NCI-H446 treated with DMSO at 0.1 percent for 48 hours (cell line): ENCODE results near the gene HS6ST2.

Experiments
- DNase-seq: peaks from one replicate; lab custom pipeline; 2025; lab: John Stamatoyannopoulos, UW

The HS6ST2 gene

DNA sequence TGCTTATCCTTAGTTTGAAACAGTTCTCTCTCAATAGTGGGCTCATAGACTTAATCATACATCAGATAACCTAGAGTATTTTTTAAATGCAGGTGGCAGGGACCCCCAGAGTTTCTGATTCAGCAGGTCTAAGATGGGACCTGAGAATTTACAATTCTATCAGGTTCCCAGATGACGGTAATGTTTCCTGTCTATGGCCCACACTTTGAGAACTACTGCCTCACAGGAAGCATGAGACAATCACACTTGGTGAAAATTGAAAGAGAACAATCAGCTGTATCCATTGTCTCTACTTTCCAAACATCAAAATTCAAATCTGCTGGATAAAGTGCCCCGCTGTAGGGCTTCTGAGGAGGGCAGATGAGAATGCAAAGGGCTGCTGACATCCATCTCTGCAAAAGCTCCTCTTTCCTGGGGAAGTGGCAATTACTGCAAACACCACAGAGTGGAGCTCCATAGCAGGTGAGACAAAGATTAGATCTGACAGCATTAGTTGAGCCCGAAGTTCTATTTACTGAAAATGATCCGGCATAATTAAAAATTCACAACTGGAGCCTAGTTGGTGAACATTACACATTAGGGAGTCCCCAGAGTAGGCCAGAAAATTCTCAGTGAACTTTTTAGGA is 281.8 kb downstream of the HS6ST2 start:
- DNase-seq: no peak

DNA sequence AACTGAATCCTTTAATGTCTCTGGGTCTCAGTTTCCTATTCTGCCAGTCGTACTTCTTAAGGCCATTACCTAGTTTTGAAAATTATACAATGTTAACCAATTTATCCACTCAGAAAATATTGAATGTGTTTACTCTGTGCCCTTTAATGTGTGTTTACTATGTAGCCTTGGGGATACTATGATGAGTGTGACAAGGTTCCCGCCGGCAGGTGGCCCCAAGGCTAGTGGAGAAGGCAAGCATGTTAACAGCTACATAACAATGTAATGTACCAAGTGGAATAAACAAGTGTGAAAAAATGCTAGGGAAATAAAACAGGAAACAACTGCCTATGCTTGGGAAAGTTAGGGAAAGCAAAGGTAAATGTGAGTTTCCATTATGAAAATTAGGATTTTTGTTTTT is 282.3 kb downstream of the HS6ST2 start:
- no peak for DNase-seq

GRCh38 chrX:132673331-132673730 is 285.1 kb downstream of the HS6ST2 start:
- DNase-seq: no peak

- DNase-seq: no peak
Observed at GRCh38 chrX:132671229-132671641, 287.2 kb downstream of the HS6ST2 start.

- no peak for DNase-seq
Observed at GRCh38 chrX:132669142-132669541, 289.3 kb downstream of the HS6ST2 start.

- no peak for DNase-seq
Observed at GRCh38 chrX:132668178-132668577, 290.3 kb downstream of the HS6ST2 start.

GRCh38 chrX:132665676-132666075 is 292.8 kb downstream of the HS6ST2 start:
- no peak for DNase-seq

DNA sequence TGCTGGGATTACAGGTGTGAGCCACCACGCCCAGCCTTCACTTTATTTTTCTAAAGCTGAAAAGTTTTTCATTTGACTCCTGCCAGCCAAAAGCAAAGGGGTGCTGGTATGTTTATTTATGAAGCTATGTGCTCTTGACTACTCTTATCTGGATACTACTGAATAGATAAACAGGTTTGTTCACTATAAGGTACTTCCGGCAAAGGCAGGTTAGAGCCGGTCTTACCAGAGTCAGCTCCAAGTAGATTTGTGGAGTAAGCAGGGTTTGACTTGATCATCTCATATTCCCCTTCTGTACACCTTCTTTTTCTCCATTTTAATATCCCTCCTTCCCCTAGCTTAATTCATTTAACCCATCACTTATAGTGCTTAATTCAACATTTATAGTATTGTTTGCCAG is 294.2 kb downstream of the HS6ST2 start:
- no peak for DNase-seq

DNA sequence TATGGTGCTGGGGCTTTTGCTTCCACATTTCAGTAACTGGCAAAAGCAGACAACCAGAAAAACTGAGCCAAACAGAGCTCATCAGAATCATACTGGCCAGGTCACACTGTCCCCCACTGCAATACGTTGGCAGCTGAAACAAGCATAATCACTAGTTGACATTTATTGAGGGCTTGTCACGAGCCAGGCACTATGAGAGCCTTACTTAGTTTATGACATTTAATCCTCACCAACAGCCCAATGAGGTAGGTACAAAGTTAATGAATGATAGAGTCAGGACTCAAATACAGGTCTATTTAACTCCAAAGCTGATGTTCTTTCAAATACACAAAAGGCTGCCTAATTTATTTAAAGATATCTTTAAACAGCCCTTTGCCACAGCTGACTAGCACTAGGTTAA is 295.6 kb downstream of the HS6ST2 start:
- DNase-seq: no peak

DNA sequence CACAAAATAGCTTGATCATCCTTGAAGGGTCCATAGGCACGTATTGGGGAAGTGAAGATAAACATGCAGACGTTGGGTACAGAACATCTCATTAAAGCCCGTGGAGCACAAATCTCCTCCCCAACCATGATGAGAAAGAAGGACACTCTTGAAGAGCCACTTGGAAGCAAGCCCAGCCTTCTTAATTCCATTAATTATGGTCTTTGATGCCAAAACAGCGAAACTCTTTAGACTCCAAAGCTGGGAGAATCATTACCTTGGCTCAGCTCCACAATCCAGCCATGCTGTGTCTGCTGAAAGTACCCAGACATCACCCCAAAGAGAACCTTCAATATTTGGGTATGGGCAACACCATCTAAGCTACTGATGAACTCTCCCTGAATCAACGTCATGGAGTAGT is 300.6 kb downstream of the HS6ST2 start:
- DNase-seq: no peak

DNA sequence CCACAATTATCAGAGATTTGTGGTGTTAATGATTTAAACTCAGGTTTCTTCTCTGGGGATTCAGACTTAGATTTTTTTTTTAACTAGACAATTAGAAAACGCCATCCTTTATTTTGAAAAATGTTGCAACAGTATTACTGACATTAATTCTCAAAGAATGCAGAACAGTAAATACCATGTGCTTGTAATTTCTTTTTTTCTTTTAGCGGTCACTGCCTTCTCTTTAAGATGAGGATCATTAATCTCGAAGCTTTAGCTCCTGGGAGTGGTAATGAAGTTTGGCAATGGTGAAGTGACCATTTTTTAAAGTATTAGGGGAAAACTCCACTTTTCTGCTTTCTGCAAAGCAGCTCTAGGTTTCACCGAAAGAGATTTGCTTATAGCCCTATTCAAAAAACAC is 305.6 kb downstream of the HS6ST2 start:
- no peak for DNase-seq

DNA sequence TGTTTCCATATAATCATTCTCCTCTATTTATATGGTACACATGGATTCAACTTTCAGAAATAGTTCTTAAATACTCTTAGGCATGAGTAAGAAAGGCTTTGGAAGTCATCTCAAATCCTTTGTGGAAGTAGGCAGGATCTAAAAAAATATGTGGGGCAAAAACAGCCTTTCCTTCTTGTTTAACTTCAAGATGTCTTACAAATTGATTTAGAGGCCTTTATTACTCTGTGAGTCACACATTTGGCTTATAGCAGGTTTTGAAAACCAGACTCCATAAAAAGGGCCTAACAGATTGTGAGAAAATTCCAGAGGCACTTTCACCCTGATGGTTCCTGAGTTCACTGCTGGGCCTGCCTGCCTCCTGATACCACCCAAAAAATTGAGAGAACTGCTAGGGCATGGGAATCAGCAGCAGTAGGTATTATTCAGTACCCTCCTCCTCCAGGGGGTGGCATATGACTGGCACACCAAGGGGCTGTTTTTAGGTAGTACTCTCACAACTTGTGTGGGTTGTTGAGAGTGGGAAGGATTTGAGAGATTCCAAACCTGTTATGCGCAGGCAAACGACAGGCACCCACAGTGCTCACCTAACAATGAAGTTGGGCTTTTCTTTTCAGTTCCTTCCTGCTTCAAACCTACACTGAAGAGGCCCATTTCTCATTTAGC is 306.9 kb downstream of the HS6ST2 start:
- DNase-seq: no peak

- DNase-seq: no peak
Observed at GRCh38 chrX:132648895-132649294, 309.5 kb downstream of the HS6ST2 start.

GRCh38 chrX:132639446-132639845 is 319.0 kb downstream of the HS6ST2 start:
- no peak for DNase-seq

DNA sequence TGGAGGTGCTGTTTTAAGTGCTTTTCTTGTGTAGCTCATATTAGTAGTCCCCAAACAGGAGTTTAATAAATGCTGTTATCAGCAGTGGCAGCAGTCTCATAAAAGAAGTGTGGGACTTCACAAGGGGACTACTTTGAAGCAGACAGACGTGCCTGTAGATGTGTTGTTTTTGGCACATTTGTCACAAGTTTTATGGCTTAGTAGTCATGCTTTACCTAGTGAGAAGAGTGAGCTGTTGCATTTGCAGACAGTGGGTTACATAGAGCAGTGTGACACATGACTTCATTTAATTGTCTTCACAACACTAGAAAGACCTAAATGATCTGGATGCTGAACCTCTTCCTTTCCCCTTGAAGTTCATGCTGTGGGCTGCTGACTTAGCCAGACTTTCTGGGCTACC is 320.1 kb downstream of the HS6ST2 start:
- DNase-seq: no peak

GRCh38 chrX:132636080-132636479 is 322.3 kb downstream of the HS6ST2 start:
- DNase-seq: no peak

DNA sequence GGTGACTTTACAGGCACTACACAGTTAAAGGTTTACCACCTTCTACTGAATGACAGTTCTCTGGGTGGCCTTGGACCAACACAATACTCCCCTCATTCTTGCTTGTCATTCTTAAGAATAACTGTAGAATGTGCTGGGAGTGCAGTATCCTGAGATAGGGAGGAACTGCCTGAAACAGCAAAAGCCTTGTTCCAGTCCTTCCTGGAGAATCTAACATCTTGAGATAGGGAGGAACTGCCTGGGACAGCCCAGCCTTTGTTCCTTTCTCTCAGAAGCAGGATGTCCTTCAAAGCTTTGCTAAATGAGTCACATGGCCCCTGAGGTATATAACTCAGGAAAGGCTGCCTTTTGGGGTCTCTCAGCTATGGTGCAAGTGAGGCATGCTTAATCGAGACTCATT is 323.9 kb downstream of the HS6ST2 start:
- DNase-seq: no peak

DNA sequence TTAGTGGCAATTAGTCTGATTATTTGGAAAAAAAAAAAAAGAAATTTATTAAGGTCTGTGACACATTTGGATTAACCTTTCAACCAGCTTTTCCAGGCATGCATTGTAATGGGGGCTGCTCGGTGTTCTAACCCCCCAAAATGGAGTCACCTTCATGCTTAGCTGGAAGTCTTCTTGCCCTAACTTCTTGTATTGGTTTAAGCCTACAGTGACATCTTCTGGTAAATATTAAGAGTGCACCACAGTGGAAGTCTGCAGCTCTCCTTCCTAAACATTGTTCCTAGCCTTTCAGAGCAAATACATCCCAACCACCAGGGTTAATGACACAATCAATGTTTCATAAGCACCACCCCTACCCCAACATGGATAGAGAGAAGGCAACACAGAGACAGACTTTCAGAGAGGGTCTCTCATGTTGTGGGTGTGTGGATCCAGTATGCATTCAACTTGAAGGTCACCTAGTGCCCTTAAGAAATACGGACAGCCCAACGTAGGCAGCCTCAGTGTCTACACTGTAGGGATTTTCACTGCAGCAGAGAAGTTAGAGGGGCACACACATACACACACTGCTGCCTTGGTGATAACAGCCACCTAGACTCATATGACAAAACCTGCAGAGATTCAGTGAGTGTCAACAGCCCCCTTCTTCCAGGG is 326.7 kb downstream of the HS6ST2 start:
- DNase-seq: no peak

DNA sequence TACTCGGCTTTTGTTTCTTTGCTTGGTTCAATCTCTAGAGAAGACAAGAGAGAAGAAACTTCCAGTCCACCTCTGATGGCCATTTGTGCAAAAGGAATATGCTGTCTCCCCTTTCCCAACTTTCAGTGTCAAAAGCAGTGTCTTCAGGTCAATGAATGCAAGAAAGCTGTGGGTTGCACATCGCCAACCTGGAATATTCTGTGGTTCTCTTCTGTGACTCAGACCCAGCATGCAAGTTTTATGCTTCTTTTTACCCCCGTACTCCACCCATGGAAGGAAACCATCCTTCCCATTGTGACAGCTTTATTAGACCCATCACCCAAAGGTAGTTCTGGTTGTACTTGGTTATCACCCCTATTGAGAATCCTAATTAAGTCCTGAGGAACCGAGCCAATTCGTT is 334.0 kb downstream of the HS6ST2 start:
- no peak for DNase-seq

GRCh38 chrX:132623942-132624341 is 334.5 kb downstream of the HS6ST2 start:
- DNase-seq: no peak

- no peak for DNase-seq
Observed at GRCh38 chrX:132623300-132623699, 335.1 kb downstream of the HS6ST2 start.

DNA sequence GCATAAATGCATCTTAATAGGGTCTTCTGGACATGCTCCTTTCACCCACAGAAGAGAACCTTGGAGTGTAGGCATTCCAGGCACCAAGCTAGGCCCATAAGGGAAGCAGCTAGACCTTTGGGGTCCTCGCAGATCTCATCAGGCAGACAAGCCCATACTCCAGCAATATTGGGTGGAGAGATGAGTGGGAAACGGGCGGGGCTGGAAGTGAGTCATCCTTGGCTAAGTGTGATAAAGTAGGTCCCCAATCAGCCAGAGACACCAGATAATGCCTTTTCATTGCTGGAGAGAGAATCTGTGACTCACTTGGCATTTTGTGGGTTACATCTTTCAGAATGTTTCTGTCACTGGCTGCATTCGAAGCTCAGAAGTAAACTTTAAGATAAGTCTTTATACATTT is 336.3 kb downstream of the HS6ST2 start:
- DNase-seq: no peak

DNA sequence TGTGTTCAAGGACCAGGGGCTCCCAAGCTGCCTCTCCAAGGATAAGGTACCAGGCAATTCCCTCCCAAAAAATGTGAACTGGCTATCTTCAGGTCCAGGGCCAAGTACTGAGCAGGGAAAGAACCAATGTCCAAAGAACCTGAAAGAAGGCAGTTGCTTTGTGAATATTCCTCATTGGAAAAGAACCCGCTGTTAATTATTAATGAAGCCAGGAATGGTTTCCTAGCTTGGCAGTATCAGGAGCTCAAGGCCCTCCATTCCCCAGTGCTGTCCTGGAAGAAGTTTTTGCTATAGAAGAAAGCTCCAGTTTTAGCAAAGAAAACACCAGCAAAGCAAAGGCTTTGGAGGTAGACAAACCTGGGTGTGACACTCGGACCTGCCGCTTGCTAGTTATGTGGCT is 339.6 kb downstream of the HS6ST2 start:
- no peak for DNase-seq
